ENCODE results near the gene CEP131.
"Not testable (repeated sequence)": the region's sequence is repeated elsewhere in the genome, so short reads cannot be mapped to it uniquely, and the experiment has no call there.

The CEP131 gene

GRCh38 chr17:81162491-81162890 lies 60.3 kb downstream of the CEP131 start:
- DNase-seq = no peak

GRCh38 chr17:81161972-81162371 lies 60.8 kb downstream of the CEP131 start:
- no peak for DNase-seq

DNA sequence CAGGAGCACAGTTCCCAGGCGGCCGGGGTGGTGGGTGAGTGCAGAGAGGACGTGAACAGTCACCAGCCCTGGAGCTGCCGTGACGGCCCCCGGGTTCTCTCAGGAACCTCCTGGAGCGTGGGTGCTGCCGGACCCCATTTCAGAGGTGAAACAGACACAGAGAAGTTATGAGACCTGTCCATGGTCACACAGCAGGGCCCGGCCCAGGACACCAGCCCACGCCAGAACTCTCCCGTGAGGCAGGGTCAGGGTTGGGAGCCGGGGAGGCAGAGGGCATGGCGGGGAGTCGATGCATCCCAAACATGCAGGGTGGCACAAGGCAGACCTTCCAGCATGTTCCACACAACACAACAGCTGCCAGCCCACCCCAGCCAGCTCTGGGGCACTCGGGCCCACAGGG lies 61.2 kb downstream of the CEP131 start:
- no peak for DNase-seq

- DNase-seq = no peak
Measured at GRCh38 chr17:81160747-81161453, 61.9 kb downstream of the CEP131 start.

DNA sequence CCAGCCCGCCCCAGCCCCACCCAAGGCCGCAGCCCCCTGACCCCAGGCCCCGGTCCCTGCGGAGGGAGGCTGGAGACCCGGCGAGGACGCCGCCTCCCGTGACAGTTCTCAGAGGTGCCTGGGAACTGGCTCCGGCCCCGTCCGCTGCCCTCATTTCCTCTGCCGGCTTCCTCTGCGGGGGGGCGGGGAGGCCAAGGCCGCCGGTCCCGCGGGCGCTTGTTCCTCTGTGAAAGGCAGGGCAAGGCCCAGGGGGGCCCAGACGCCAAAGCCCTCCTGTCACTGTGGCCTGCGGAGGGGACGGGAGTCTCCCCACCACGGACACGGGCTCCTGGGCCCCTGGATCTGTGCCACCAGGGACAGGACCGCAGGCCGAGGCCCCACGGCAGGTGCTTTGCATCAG lies 62.5 kb downstream of the CEP131 start:
- no peak for DNase-seq

DNA sequence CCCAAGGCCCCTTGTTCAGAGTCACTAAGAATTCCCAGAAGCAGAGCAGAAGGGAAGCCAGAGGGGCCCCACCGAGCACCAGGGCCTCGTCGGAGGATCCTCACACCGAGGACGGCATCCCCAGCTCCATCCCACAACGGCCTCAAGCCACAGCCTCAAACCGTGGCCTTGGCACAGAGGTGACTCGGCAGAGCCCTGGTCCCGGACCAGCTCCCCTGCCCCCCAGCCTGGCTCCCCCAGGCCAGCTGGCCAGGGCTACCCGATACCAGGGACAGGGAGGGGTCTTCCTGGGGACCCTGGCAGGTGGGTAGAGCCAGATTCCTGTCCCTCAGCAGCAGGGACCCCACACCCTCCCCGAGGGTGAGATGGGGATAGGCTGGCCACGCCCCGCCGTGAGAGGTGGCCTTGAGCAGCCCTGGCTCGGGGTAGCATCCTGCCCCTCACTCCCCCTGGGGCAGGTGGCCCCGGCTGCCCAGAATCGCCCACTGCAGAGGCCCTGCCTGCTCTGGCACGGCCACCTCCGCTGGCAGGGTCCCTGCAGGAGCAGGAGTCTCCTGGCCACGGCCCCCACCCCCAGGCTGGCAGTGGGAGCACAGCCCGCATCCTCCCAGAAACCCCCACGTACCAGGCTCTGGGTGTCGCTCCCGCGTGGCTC lies 63.0 kb downstream of the CEP131 start:
- DNase-seq = no peak

DNA sequence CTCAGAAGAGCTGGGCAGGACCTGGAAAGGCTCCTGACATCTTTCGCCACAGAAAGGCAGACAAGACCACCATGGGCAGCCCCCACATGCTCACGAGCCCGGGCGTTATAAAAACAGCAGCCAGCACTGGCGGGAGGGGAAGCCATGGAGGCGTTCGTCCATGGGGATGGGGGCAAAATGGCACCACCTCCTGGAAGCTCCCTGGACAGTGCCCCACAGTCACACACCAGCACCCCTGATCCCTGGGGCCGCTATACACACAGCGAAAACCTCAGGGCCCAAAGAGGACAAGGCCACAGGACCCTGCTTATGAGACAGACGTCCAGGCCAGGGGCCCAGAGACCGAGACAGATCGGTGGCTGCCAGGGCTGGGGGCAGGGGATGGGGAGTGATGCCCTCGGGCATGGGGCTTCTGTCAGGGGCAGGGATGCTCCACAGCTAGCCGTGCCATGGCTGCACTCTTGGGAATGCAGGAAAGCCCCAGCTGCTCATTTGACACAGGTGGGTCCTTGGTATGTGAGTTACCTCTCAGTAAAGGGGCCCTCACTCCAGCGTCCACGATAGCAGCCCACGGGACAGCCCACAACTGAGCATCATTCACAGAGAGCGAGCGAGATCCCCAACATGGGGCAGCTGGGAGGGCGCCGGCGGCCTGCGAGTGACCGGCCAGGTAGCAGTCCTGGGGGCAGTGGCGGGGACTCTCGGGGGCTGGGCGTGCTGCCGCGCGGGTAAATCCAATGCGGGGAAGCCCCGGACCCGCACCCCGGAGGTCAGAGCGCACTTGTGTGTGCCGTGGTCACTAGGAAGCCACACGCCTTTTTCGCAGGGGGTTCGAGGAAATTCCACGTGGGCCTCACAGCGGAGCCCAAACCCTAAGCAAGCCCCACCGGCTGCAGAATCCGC lies 63.8 kb downstream of the CEP131 start:
- no peak for DNase-seq

DNA sequence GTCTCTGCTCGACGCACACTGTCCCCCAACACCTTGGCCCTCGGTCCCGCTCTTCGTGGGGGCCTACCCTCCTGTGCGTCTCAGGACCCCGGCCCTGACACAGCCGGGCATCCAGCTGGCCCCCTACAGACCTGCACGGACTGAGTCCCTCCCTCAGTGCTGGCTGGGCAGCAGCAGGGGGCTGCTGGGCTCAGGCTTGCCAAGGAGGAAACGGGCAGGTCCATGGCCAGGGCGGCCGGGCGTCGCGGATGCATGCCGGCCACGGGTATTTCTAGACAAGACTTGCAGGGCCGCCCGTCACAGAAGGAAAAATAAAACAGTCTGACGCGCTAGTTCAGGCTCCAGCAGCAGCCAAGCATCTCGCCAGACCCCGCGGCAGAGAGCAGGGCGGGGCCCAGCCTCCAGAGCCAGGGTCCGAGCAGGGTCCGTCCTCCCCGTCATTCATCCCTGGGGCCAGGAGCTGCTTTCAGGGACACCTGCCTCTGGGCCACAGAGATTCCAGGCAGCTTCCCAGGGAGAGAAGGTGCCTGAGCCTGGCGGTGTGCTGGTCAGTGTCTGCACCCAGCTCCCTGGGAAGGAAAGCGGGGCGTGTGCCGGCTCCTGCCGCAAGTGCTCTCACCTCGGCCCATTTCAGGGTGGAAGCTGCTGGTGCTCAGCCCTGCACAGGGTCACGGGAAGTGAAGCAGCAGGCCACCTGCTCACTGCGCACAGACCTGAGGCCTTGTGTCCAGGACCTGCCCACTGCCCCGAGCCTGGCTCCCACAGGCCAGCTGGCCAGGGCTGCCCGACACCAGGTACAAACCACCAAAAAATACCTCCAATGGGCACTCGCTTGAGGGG lies 64.7 kb downstream of the CEP131 start:
- no peak for DNase-seq

- DNase-seq = no peak
Measured at GRCh38 chr17:81156866-81157805, 65.6 kb downstream of the CEP131 start.

GRCh38 chr17:81154961-81155360 lies 67.8 kb downstream of the CEP131 start:
- no peak for DNase-seq

GRCh38 chr17:81154016-81154415 lies 68.7 kb downstream of the CEP131 start:
- not testable (repeated sequence) for DNase-seq

- no peak for DNase-seq
Measured at GRCh38 chr17:81153340-81153803, 69.4 kb downstream of the CEP131 start.

GRCh38 chr17:81152288-81152828 lies 70.4 kb downstream of the CEP131 start:
- no peak for DNase-seq

DNA sequence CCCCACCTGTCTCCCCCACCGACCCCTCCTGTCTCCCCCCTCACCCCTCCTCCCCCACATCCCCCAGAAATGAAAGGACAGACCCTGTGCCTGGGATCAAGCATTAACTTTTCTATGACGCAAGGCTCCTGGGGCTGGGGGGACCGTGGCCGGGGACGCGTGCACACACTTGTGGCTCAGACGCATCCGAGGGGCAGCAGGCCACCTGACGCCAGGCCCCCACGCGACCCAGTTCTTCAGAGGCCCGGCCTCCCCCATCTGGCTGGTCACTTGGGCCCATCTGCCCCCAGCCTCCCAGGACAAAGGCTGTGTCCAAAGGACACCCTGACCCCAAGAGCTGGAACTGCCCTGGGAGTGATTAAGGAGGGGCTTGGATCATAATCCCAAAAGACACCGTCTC lies 71.5 kb downstream of the CEP131 start:
- no peak for DNase-seq

DNA sequence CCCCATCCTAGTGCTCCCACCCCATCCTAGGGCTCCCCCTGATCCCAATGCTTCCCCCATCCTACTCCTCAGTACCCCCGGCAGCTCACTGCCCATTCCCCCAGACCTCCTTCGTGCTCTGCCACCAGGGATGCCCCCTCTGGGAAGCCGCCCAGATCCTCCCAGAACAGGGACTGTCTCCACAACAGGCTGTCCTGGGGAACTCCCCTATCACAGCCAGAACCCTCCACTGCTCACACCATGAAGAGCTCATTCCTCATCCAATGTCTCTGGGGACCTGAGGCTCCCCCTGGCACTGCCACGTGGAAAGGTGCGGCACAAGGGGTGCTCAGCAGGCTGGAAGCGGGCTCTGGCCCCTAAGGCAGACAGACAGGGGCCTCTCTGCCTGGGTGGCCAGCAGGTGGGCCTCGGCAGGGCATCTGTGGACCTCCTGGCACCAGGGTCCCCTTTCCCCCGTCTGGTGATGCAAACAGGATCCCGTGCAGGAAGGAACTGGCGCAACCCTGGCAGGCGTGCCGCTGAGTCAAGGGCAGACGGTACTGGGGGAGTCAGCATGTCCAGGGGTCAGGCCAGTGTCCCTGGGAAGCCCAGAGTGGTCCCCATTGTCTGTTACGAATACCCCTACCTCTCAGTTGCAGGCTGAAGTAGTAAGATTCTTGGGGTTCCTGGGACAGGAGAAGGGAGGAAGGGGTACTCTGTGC lies 72.2 kb downstream of the CEP131 start:
- no peak for DNase-seq

- no peak for DNase-seq
Measured at GRCh38 chr17:81148986-81149533, 73.7 kb downstream of the CEP131 start.

DNA sequence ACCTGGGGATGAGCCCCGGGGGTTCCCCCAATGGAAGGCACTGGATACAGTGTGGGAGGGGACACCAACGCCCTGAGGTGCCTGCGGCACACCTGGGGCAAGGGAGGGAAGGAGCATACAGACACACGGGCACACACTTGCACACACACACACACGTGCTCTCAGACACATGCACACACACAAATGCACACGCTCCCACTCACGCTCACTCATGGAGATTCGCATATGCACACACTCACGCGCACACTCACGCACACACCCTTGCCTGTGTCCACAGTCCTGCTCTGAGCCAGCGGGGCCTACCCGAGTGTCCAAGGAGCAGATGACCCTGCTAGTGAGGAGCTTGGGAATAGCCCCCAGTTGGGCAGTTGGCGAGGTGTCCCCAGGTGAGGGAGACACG lies 74.2 kb downstream of the CEP131 start:
- no peak for DNase-seq

DNA sequence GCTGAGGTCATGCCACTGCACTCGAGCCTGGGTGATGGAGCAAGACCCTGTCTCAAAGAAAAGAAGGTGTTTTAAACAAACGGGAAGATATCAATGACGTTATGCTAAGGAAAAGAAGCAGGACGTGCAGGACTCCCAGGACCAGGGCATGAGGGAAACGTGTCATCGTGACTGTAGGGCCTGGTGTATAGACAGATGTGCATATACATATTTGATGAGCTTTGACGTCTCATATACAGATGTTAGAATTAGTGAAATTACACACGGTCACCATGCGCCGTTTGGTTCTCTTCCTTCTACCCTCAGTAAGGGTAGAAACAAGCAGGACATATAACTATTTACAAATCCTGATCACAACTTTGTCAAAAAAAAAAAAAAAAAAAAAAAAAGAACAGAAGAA lies 75.1 kb downstream of the CEP131 start:
- no peak for DNase-seq

DNA sequence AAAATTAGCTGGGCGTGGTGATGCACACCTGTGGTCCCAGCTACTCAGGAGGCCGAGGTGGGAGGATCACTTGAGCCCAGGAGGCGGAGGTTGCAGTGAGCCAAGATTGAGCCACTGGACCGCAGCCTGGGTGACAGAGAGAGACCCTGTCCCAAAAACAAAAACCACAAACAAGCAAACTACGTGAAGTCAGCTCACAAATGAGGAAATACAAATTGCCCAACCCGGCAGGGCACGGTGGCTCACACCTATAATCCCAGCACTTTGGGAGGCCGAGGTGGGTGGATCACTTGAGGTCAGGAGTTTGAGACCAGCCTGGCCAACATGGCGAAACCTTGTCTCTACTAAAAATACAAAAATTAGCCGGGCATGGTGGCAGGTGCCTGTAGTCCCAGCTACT lies 76.6 kb downstream of the CEP131 start:
- not testable (repeated sequence) for DNase-seq

DNA sequence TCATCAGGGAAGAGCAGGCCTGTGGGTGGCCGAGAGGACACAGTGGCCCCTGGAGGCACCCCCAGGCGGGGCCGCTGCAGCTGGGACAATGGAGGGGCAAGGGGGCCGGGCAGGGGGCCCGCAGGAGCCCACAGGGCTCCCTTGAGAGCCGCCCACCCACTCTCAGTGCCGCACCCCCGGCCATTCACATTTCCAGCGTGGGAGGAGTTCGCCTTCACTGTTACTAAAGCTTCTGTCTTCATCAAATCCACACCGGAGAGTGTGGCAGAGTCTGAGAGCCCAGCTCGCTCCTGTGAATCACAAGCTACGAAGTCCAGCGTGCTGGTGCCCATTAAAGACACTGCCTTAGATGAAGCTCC lies 78.4 kb downstream of the CEP131 start:
- no peak for DNase-seq

Measured in NCI-H1417 treated with DMSO at 0.1 percent for 48 hours (cell line).